HG03280 (cell line): ENCODE data around the gene PIEZO1.

Experiments
- ATAC-seq: cut with Tn5 transposase; IDR thresholded peaks from one replicate; pipeline ENCODE4 v1.9.1; 2021; ENCODE audit warnings: mild to moderate bottlenecking, moderate library complexity; ENCODE audit not compliant: unreplicated experiment

PIEZO1 gene

DNA sequence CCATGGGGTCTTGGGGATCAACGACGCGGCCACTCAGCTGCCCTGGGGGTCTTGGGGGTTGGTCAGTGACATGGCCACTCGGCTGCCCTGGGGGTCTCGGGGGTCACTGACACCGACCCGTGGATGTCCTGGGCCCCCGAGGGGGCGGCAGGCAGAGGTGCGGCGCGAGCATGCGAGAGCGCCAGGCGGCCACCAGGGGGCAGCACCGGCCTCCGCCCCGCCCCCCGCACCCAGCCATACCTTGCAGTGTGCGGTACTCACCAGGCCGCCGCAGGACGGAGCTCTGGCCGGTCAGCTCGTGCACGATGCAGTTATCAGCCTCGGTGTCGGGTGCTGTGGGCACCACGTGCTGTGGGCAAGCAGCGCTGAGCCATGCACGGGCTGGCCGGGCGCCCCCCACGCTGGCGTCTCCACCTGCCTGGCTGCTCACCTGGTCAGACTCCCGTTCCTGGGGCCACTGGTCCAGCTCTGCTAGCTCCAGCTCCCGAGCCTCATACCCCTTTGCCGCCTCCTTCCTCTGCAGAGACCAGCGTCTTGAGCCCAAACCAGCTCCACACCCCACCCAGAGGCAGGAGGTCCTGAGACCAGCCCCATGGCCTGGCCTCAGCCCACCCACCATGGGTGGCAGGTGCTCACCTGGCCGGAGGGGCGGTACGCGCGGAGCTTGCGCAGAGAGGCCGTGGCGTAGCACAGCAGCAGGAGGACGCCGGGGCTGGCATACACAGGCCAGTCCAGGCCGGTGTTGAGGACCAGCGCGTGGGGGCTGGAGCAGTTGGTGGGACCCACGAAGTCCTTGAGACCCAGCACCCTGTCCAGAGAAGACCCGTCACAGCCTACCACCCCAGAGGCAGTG, 47.5 kb downstream of the PIEZO1 start:
- ATAC-seq: peak; percentile 67

DNA sequence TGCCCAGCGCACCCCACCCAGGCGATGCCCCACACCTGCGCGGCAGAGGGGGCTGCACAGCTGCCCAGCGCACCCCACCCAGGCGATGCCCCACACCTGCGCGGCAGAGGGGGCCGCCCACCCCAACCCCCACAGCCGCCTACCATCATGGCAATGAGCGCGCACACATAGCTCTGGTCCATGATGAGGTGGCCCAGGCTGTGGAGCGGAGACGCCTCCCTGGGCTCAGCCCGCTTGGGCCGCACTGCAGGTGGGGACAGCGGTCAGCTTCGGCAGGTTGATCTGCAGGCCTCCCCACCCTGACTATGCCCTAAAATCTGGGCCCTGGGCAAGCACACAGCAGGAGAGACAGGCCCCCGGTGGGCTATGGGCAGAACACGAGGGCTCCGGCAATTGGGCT, 48.5 kb downstream of the PIEZO1 start:
- no peak for ATAC-seq

DNA sequence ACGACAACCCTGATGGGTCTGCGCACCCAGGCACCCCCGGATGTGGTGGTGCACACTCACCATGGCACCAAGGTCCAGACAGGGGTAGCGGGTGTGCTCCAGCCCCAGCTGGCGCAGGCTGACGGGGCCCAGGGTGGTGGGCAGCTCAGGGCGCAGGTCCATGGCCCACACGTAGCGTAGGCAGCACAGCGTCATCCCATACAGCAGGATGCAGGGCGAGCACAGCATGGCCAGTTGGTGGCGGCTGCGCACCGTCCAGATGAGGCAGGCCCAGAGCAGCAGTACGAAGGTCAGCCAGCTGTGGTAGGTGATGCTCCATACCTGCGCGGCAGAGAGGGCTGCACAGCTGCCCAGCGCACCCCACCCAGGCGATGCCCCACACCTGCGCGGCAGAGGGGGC, 48.9 kb downstream of the PIEZO1 start:
- ATAC-seq: no peak

DNA sequence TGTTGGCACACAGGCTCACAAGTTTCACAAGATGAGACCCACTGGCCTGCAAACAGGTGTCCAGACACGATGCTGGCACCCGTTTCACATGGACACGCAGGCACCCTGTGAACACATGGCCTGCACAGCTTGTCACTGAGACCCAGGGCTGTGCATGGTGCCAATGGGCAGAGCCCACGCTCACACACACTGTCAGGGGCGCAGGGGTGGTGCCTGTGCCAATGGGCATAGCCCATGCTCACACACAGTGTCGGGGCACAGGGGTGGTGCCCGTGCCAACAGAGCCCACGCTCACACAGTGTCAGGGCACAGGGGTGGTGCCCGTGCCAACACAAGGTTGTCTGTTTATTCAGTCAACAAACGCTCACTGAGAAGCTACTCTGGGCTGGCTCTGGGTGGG, 49.4 kb downstream of the PIEZO1 start:
- no peak for ATAC-seq

DNA sequence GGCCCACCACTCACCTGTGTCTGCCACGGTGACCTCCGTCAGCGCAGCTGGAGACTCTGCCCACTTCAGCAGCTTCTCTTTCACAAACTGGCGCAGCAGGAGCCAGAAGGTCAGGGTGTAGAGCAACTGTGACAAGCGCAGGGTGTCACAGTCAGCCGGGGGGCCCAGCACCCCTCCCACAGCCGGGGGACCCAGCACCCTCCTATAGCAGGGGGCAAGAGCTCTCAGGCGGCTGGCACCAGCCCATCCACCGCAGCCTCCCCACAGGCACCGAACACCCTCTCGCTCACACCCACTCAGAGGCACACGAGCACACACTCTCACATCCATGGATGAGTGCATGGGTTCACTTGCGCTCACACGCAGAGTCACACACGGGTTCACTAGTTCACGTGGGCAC, 49.9 kb downstream of the PIEZO1 start:
- no peak for ATAC-seq

DNA sequence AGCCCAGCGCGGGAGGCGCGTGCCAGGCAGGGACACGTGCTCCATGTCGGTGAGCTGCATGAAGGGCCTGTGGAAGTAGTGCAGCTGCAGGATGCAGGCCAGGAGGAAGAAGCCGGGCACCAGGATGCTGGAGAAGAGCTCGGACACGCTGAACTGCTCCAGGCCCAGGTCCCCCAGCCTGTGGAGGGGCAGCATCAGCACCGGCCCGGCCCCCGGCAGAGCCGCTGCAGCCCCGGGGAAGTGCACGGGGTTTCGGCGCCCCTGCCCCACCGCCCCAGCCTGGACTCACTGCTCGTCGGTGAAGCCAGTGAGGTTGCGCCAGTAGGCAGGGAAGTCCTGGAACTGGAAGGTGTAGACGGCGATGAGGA, 50.7 kb downstream of the PIEZO1 start:
- no peak for ATAC-seq

DNA sequence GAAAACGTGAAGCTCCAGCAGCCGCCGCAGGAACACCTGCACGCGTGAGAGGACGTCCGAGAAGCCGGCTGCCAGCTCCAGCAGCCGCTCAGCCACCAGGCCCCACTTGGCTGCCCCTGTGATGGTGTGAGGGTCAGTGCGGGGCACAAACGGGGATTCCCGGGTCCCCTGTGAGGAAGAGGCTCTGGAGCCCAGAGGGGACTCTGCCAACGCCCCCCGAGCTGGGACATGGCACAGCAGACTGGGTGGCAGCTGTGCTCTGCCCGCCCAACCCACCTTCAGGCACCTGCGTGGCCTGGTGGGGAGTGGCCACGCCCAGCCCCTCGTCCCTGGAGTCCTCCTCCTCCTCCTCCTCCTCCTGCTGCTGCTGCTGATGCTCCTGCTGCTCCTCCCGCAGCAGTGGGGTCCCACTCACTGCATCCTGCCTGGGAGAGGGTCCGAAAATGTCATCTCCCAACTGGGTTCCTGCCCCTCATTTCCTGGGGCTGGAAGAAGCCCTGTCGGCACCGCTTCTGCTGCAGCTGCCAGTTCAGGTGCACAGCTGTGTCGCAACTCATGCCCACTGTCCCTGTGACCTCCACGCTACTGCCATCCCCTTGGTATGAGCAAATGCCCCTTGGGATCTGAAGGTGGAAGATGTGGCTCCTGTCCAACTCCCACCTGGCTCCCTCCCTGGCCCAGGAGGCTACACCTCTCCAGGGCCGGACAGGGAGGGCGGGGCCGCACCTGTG, 51.2 kb downstream of the PIEZO1 start:
- no peak for ATAC-seq

DNA sequence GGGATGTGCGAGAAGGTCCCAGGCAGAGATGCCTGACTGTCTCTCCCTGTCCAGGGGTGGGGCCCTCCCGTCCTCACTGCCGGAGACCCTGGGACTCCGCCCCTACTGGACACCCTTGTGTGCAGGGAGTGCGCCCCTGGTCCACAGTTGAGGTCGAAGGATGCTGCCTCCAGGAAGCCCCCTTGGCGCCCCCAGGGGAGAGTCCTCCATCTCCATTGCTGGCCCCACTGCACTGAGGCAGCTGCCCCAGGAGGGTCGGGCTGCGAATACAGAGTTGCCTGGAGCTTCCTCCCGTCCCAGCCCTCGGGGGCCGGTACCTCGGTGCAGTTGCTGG, 52.1 kb downstream of the PIEZO1 start:
- no peak for ATAC-seq

DNA sequence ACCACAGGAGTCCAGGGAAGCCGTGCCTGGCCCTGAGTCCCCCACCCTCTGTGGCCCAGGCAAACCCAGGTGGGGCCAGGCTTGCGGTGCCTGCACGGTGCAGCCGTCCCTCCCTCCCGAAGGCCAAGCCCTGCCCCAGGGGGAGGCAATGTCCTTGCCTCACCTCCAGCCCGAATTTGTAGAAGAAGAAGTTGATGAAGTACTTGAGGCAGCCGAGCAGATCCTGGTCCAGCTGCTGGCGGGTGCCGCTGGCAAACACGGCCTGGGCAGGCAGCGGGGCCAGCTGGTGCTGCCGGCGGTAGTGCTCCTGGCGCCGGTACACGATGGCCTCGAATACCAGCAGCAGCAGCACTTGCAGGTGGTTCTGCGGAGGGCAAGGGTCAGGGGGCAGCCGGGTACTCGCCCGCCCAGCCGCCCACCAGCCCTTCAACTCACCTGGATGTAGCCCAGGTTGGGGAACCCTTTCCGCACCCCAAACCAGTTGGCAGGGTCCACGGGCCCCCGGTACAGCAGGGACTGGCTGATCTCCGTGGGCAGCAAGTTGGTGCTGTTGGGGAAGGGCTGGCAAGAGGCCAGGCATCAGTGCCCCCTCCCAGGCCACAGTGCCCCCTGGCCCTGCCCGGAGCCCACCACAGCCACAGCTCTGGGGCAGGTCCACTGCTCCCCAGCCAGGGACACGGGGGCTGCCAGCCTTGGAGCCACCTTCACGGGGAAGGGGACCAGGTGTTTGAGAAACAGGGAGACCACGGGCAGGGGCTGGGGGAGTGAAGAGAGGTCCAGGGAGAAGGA, 52.7 kb downstream of the PIEZO1 start:
- no peak for ATAC-seq

DNA sequence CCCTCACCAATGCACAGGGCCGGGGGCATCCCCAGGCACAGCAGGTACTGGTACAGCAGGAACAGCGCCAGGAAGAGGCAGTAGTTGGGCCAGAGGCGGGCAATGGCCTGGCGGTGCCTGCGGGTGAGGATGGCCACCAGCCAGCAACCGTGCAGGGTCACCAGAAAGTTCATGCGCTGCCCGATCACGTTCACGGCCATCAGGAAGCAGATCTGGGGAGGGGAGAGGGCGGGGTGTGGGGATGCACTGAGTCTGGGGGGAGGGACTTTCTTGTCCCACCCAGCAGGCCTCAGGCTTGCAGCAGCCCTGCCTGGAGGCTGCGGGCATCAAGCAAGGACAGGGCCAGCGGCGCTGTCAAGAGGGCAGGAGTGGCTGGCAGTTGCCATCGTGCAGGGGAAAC, 53.3 kb downstream of the PIEZO1 start:
- no peak for ATAC-seq

DNA sequence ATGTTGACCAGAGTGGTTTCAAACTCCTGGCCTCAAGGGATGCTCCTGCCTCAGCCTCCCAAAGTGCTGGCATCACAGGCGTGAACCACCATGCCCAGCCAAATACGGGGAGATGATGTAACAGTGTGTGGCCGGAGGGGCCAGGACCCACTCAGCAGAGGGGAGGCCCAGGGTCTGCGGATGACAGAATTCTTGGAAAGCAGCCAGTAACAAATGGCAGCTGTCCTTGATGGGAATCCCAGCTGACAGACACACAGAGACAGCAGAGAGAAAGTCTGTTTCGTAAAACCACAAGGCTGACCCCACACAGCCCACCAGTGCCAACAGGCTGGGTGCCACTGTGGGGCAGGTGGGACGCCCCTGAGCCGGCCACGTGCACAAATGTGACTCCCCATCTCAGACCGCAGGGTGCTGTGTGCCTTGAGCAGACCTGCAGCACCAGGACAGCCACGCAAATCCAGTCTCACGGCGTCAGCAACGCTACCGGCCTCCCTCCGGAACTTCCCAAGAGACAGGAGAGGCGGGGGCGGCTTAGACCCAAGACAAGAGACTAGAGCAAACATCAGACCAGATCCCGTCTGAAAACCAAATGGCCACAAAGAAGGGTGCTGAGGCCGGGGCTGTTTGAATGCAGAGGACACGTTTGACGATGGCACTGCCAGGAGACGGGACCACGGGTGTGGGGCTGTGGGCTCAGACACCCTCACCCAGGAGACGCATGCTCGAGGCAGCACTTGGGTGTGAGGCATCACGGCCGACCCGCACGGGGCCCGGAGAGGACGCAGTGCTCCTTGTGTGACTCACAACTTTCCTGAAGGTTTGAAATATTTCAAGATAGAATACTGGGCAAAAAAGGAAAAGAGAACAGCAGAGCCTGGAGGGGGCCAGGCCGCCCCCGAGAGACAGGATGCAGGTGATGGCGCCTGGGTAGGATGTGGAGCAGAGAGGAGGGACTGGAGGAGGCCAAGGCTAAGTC, 54.1 kb downstream of the PIEZO1 start:
- ATAC-seq: no peak

DNA sequence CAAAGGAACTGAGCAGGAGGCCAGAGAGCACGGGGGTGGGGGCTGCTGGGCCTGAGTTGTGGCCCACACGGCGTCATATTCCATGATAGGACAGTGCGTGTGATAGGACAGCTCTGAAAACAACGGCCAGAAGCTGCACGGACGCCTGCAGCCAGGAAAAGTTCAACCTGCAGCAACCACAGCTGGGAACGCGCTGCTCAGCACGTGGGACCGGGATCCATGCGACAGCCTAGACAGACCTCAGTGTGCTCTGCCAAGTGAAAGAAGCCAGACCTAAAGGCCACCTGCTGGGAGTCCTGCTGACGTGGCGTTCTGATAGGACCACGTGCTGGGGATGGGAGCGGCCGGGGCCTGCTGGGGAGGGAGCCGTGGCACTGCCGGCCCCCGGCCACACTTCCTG, 57.1 kb downstream of the PIEZO1 start:
- no peak for ATAC-seq

DNA sequence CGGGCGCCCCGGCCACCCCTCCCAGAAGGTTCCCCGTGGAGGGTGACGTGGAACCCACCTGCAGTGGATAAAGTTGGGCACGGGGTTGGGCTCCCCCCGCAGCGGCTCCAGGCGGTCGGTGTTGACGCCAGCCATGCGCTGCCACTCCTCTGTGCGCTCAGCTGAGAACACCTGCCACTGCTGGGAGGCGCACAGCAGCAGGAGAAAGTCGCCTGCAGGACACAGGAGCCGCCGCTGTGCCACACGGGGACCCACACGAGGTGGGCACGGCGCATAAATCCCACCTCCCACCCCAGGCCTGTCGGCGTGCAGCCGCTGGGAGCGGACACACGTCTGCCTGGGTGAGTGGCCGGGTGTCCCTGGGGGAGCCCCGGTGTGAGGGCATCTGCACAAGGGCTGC, 58.0 kb downstream of the PIEZO1 start:
- ATAC-seq: no peak

DNA sequence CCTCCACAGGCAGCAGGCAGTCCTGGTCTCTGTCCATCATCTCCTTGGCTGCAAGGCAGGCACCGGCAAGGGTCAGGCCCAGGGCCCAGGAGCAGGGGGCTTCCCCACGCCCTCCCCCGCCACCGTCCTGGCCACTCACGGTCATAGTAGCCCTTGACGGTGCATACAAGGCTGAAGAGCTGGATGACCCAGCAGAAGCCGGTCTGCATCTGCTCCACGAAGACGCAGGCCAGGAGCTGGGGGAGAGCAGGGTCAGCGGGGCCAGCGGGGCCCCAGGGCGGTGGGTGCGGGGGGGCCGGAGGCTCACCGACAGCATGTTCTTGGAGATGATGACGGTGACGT, 58.6 kb downstream of the PIEZO1 start:
- no peak for ATAC-seq

DNA sequence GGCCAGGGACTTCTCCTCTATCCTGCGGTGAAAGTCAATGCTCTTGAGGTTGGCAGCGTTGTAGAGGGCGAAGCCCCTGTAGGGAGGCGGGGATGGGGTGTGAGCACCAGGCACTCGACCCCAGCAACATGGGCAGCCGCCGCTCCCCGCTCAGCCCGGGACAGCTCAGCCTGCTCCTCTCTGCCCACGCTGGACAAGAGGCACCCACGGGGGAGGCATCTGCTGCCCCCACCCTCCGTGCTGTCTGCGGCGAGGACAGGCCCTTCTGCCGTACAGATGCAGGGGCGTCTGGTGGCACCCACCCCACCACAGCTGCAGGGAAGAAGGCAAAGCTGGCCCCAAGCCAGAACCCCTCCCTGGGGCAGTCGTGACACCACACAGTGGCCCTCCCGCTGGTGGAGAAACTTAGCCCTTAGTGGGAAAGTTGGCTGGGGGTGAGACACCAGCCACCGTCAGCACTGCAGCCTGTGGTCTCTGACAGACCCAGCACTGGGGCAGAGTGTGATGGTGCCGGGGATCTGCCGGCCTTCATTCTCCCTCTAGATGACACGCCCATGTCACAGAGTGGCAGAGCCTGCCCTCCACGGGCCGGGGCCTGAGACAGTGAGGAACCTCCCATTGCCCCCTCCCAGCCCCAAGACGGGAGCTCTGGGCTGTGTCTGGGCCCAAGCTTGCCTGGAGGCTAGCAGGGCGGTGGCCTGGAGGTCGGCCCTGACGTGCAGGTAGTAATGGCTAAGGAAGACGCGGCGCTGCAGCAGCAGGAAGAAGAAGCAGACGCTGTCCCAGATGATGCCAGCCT, 59.2 kb downstream of the PIEZO1 start:
- no peak for ATAC-seq

DNA sequence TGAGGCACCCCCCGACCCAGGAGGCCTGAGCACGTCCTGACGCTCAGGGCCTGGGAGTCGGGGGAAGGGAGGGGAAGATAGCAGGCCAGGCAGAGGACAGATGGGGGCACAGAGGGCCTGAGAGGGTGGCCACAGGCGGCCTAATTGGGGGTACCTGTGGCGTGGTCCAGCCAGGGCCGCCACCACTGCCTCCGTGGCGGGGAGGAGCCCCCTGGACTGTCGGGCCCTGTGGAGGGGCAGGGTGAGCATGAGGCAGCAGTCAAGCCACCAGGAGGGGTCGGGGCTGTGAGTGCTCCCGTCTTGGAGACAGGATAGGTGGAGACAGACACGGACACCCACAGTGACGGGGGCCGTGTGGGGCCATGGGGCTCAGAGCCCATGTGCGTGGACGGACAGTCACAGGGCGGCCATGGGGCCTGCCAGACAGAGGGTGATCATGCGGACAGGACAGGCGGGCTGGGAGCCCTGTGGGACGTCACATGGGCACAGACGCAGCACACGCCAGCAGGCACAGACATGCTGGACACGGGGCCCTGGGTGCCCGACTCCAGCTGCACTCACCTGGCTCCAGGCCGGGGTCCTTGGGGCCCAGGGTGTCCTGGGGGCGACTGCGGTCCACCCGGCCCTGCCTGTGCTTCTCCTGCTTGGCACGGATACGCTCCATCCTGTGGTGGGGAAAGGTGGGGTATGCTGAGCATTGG, 60.0 kb downstream of the PIEZO1 start:
- no peak for ATAC-seq

DNA sequence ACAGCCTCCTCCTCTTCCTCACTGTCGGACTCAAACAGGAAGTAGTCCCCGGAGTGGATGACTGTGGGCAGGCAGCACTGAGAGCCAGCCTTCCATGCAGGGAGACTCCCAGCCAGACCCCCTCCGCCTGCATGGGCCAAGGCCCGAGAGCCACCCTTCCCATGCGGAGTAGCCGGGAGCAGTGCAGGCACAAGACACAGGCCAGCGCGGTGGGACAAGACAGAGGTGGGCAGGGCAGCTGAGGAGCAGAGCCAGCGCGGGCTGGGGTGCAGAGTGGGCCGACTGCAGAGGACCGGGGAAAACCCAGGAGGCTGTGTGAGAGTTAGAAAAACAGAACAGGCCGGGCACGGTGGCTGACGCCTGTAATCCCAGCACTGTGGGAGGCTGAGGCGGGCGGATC, 61.1 kb downstream of the PIEZO1 start:
- no peak for ATAC-seq

DNA sequence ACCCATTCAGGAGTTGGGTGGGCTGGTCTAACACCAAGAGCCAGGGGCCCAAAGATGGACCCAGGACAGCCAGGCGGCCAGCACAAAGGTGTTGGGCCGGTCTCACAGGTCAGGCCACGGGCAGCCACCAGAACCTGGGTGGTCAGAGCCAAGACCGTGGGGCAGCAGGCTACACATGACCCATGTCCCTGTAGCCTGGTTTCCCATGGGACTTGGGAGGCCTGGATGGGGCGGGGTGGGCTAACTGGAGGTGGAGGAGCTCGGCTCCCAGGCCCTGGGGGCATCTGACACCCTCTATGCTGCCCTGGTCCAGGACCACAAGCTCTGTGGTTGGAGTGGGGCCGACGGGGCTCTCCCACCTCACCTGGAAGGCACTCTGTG, 61.5 kb downstream of the PIEZO1 start:
- ATAC-seq: no peak

DNA sequence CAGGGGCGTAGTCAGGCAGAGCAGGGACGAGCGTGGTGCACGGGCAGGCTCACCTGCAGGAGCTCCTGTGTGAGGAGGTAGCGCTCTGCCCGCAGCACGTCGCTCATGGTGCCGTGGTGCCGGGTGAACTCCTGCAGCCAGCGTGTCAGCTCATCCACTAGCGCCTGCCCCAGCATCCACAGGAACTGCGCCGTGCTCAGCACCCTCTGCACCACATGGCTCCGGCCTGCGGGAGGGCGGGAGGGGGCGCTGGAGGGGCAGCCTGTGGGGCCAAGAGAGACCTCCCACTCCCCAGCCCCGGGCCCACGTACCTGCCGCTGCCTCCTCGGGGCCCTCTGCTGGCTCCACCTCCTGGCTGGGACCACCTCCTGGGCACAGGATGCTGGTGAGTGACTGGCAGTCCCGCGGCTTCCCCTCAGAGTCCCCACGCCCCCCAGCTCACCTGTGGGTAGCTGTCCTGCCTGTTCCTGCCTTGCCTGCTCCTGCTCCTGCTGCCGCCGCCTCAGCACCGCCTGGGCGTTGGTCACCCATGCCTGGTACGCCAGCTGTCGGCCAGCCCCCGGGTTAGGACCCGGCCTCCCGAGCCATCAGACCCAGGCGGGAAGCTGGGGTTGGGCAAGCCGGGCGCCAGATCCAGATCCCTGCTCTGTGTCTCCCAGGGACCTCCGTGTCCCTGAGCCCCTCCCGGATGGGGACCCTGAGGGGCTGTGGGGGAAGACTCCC, 62.1 kb downstream of the PIEZO1 start:
- no peak for ATAC-seq
